ENCODE measurements around the gene AIF1L.
A peak's percentile ranks its signal among the peaks of the same experiment; 100 is the strongest.

AIF1L gene

DNA sequence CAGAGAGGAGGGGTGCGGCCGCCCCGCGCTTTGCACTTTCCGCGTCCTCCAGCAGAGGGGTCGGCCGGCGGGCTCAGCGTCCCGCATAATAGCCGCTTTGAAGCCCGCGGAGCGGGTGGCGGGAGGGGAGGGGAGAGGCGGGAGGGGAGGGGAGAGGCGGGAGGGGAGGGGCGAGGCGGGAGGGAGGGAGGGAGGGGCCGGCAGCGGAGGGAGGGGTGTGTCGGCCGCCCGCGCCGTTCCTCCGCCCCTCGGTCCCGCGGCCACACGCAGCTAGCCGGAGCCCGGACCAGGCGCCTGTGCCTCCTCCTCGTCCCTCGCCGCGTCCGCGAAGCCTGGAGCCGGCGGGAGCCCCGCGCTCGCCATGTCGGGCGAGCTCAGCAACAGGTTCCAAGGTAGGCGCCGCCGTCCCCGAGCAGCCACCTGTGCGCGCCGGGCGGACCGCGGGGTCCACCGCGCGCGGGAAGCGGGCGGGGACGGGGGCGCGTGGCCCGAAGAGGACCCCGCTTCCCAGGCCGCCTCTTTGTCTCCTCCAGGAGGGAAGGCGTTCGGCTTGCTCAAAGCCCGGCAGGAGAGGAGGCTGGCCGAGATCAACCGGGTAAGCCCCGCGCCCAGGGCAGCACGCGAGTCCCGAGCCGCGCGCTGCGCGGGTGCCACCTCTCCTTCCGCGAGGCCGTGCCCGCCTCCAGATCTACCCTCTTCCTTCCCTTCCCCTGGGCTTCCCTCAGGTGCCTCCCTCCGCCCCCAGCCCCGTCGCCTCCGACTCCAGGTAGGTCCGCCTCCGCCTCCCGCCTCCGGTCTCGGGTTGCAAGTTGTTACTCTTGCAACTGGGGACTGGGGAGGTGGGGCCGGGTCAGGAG is at the start of gene AIF1L:
Gene AIF1L, plus strand, starts transcription at position 263 of the 857 bp plus-strand sequence. Its CDS starts 99 bp downstream, at position 362.
- DNase-seq = peak; percentile 43
- H3K27me3 Mint-ChIP-seq = peaks cover 50% of the 10 kb centered on the region
- no peak within 1 kb of the TSS for H3K27ac Mint-ChIP-seq
- no peaks in the 10 kb centered on the region for H3K36me3 Mint-ChIP-seq (ENCODE audit: low read depth)
- H3K4me3 Mint-ChIP-seq = peak within 1 kb of the TSS; percentile 57
- H3K9me3 Mint-ChIP-seq = no peaks in the 10 kb centered on the region
- peaks cover 7% of the 10 kb centered on the region for H3K4me1 Mint-ChIP-seq (ENCODE audit: low read depth)

DNA sequence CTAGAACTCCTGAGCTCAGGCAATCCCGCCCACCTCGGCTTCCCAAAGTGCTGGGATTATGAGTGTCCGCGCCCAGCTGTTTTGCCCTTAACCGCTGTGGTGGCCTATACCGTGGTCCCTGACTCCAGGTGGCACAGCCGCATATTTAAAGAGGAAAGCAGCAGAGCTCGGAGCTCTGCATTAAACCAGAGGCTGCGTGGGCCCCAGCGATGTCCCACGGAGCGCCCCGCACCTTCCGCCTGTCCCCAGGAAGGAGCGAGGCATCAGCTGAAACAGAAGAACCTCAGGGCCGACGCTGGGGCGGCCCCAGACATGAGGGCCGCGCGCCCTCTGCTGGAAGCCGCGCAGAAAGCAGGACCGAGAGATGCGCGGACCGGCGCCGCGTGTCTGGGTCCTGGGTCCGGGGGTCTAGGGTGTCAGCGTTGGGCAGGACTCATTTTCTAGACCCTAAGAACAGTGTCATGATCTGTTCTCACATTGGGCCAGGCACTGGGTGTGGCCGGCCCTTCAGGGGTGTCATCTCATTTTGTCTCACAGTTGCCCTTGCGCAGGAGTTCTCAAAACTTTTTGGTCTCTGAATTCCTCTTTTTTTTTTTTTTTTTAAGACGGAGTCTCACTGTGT is 49.6 kb upstream of the AIF1L start:
- Mint-ChIP-seq H3K27ac (no peak overlapping the region), H3K9me3 (no peaks in the 10 kb centered on the region), H3K27me3 (peaks cover 14% of the 10 kb centered on the region), H3K4me1 (ENCODE audit: low read depth) (peaks cover 6% of the 10 kb centered on the region), H3K4me3 (no peak overlapping the region), H3K36me3 (ENCODE audit: low read depth) (no peaks in the 10 kb centered on the region)
- peak; percentile 85 for DNase-seq

DNA sequence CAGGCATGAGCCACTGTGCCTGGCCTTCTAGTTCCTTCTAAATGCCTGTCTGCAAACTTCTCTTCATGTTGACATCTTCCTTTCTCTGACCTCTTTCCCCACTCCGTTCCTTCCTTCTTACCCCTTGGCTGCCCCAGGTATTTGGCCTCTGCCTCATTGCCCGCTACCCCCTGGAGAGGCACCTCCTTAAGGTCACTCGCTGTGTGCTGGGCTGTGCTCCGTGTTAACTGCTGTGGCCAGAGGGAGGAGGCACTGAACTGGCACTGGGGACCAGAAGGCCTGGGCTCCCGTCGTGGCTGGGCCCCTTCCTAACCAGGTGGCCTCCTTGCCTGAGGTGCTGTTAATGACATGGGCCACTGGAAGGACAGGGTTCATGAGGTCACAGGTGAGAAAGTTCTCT is 48.0 kb upstream of the AIF1L start:
- DNase-seq = no peak
- H3K27me3 Mint-ChIP-seq = peaks cover 14% of the 10 kb centered on the region
- H3K4me1 Mint-ChIP-seq (ENCODE audit: low read depth) = peaks cover 6% of the 10 kb centered on the region
- H3K9me3 Mint-ChIP-seq = no peaks in the 10 kb centered on the region
- H3K36me3 Mint-ChIP-seq (ENCODE audit: low read depth) = no peaks in the 10 kb centered on the region
- no peak overlapping the region for H3K27ac Mint-ChIP-seq
- H3K4me3 Mint-ChIP-seq = no peak overlapping the region

DNA sequence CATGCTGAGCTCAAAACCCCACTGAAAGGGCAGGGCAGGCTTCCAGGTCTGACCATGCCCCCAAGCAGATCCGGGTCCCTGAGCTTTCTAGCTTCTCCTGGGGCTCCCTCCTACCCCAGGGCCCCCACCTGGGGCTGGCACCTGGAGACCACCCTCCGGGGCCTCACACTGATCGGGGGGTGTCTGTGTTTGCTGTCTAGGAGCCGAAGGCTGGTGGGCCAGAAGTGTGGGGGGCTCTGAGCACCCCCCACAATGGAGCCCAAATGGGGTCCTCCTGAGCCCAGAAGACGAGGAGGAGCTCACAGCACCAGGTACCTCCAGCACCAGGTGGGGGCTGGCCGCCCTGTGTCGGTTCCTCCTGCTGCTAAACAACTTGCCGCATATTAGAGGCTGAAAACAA is 47.5 kb upstream of the AIF1L start:
- Mint-ChIP-seq H3K36me3 (ENCODE audit: low read depth) (no peaks in the 10 kb centered on the region), H3K27me3 (peaks cover 14% of the 10 kb centered on the region)
- DNase-seq = no peak

DNA sequence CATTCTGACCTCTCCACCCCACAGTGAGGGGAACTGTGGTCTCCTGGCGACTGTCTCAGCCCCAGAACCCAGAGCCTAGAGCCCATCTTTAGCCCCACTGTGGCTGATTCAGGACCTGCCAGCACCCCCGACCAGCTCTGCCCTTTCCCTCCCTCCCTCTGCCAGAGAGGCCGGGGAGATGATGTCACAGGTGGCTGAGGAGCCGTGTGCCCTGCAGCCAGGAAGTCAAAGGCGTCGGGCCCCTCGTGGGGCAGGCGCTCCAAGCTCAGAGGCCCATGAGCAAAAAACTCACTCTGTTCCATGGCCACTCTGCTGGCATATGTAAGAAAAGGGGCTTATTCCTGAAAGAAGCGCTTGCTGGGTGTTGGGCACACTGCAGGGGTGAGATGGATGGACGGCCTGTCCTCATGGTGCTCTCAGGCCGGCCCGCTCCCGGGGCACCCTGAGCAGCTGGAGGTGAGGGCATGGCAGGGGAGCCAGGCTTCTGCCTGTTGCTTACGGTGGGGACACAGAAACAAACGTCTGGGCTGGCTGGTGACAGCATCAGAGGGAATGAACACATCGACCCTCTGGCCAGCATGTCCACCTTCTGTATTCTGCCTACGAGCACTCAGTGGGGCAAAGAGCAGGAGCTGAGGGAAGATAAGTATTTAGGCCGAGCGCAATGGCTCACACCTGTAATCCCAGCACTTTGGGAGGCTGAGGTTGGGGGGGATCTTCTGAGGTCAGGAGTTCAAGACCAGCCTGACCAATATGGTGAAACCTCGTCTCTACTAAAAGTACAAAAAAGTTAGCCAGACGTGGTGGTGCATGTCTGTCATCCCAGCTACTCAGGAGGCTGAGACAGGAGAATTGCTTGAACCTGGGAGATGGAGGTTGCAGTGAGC is 46.3 kb upstream of the AIF1L start:
- H3K9me3 Mint-ChIP-seq = no peaks in the 10 kb centered on the region
- peaks cover 14% of the 10 kb centered on the region for H3K27me3 Mint-ChIP-seq
- peaks cover 6% of the 10 kb centered on the region for H3K4me1 Mint-ChIP-seq (ENCODE audit: low read depth)
- no peak overlapping the region for H3K4me3 Mint-ChIP-seq
- no peaks in the 10 kb centered on the region for H3K36me3 Mint-ChIP-seq (ENCODE audit: low read depth)
- H3K27ac Mint-ChIP-seq = no peak overlapping the region
- no peak for DNase-seq

More for the DNA sequence above, 47.5 kb upstream of the AIF1L start:
- no peak overlapping the region for H3K27ac Mint-ChIP-seq
- no peak overlapping the region for H3K4me3 Mint-ChIP-seq
- no peaks in the 10 kb centered on the region for H3K9me3 Mint-ChIP-seq
- H3K4me1 Mint-ChIP-seq (ENCODE audit: low read depth) = peaks cover 6% of the 10 kb centered on the region

DNA sequence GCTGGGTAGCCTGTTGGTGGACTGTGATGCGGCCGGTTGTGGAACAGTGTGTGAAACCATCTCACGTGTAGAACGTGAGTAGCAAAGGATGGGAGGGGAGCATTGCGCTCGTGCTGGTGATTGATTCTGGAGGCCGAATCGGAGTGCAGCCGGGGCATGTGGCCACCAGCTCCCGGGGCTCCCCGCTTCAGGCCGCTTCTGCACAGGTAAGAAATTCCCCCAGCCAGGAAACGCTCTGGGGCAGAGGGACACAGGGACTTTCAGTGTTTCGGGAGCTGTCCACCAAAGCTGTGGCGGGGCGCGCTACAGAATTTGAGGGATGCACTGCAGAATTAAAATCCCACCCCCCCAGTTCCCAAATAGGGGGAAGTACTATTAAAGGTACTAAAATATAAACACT is 45.5 kb upstream of the AIF1L start:
- Mint-ChIP-seq H3K36me3 (ENCODE audit: low read depth) (no peaks in the 10 kb centered on the region), H3K4me1 (ENCODE audit: low read depth) (peaks cover 5% of the 10 kb centered on the region), H3K27ac (no peak overlapping the region), H3K4me3 (no peak overlapping the region), H3K9me3 (no peaks in the 10 kb centered on the region), H3K27me3 (peaks cover 14% of the 10 kb centered on the region)
- no peak for DNase-seq

DNA sequence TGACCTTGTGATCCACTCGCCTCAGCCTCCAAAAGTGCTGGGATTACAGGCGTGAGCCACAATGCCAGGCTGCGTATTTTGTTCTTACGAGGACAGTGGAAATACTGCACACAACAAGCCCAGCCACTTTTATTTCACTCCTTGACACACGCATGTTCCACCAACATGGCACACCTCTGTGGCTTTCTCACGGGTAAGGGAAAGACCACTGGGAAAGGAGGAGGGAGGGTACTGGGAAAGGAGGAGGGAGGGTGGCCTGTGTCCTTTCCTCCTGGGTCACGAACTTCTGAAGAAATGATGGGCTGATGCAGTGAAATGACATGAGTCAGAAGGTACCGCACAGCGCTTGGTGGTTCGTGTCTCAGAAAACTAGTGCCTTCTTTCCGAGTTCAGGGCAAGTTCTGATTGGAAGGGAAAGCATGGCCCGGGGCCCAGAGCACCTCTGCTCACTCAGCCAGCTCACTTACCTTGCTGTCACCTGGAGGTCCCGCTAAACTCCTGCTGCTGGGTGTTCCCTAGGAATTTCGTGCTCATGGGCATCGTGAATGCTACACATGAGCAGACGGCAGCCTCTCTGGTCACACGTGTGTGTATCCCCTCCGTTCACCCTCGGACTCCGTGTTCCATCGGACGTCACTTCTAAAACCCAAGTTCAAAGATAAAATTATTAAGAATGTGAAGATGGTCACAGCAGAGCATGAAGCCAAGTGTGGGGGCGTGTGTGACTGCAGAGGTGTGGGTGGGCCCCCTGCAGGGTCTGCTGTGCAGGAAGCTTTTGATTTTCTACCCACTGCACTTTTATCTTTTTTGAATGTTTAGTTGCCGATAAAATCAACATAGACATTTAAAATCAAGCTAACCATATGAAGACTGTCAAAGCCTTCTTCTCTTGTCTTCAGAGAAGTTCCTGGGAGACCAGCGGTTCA is 44.5 kb upstream of the AIF1L start:
- Mint-ChIP-seq H3K9me3 (no peaks in the 10 kb centered on the region), H3K36me3 (ENCODE audit: low read depth) (no peaks in the 10 kb centered on the region), H3K4me3 (no peak overlapping the region), H3K4me1 (ENCODE audit: low read depth) (peaks cover under 1% of the 10 kb centered on the region), H3K27ac (no peak overlapping the region), H3K27me3 (peaks cover 14% of the 10 kb centered on the region)
- no peak for DNase-seq

DNA sequence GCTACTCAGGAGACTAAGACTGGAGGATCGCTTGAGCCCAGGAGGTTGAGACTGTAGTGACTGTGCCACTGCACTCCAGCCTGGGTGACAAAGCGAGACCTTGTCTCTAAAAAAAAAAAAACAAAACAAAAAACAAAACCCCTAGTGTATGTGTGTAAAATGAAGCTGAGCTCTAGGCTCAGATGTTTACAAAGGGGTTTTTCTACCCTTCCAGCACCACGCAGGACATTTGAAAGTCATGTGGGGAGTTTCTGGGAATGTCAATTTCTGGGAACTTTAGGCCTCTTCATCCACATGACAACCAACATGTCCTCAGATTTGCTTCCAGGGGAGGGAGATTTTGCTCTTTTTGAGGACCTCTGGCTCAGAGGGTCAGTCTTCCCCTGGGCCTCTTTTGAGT is 42.4 kb upstream of the AIF1L start:
- peaks cover 10% of the 10 kb centered on the region for H3K27me3 Mint-ChIP-seq

DNA sequence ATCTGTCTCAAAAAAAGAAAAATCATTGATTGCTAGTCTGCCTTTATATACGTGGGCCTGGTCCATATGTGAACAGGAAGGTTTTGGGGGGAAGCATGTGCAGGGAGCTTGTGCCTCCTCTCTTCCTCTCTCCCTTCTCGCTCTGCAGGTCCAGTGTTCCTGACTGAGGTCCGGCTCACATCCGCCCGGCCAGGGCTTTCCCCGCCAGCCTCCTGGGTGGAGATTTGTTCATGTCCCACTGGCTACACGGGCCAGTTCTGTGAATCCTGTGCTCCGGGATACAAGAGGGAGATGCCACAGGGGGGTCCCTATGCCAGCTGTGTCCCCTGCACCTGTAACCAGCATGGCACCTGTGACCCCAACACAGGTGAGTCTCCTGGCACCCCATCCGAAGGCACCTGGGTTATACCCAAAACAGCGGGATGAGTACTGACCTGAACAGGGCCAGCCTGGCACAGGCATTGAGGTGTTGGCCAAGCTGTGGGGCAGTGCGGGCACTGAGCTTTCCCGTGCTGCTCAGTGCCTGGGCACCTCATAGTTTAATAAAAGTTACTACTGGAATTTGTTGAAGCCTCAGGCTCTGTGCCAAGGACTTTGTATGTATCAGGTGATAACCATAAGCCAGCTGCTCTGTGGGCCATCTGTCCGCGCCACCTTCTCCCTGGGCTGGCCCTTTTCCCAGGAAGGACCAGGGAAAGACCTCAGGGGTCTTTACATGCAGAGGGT is 39.4 kb upstream of the AIF1L start:
- no peak overlapping the region for H3K27ac Mint-ChIP-seq
- H3K4me3 Mint-ChIP-seq = no peak overlapping the region
- no peaks in the 10 kb centered on the region for H3K4me1 Mint-ChIP-seq (ENCODE audit: low read depth)
- no peaks in the 10 kb centered on the region for H3K9me3 Mint-ChIP-seq
- H3K27me3 Mint-ChIP-seq = no peaks in the 10 kb centered on the region
- no peaks in the 10 kb centered on the region for H3K36me3 Mint-ChIP-seq (ENCODE audit: low read depth)
- DNase-seq = no peak

More for the DNA sequence above, 42.4 kb upstream of the AIF1L start:
- DNase-seq = no peak
- Mint-ChIP-seq H3K36me3 (ENCODE audit: low read depth) (no peaks in the 10 kb centered on the region), H3K9me3 (no peaks in the 10 kb centered on the region), H3K4me1 (ENCODE audit: low read depth) (no peaks in the 10 kb centered on the region), H3K4me3 (no peak overlapping the region), H3K27ac (no peak overlapping the region)

DNA sequence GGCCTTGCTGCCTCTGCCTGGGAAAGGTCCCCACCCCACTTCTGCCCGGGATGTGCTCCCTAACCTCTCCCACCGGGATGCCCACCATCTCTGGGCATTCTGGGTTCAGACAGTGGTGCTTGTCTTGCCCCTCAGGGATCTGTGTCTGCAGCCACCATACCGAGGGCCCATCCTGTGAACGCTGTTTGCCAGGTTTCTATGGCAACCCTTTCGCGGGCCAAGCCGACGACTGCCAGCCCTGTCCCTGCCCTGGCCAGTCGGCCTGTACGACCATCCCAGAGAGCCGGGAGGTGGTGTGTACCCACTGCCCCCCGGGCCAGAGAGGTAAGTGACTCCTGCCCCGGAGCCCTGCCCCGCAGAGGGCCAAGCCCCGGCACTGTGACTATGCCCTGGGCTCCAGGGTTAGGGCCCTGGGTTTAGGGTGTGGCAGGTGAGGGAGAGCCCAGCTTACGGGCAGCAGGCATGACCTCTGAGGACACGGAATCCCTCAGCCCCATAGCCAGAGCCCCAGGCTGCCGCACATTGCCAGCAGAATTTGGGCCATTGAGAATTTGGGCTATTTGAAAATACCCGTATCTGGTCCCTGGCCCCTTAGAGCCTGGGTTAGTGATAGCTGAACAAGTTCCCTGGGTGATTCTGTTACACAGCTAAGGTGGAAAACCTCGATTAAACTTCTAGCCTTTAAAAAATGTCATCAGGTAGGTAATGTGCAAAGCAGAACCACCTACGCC is 35.3 kb upstream of the AIF1L start:
- H3K4me1 Mint-ChIP-seq (ENCODE audit: low read depth) = no peaks in the 10 kb centered on the region
- H3K27me3 Mint-ChIP-seq = no peaks in the 10 kb centered on the region
- H3K9me3 Mint-ChIP-seq = no peaks in the 10 kb centered on the region
- no peak overlapping the region for H3K4me3 Mint-ChIP-seq
- no peaks in the 10 kb centered on the region for H3K36me3 Mint-ChIP-seq (ENCODE audit: low read depth)
- no peak for DNase-seq
- H3K27ac Mint-ChIP-seq = no peak overlapping the region

DNA sequence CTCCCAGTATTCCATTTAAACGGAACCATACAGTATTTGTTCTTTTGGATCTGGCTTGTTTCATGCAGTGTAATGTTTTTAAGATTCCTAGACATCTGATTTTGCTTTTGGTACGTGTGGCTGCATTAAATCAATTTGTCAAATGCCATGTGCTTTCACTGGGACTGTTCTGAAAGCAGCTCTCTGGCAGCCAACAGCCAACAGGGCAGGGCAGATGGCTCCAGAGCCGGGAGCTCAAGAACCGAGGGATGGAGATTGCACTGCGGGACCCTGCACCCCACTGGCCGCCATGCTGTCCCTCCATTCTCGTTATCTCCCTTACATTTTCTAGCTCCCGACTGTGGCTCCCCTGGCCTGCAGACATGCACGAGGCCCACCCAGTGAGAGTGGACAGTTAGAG is 33.4 kb upstream of the AIF1L start:
- no peaks in the 10 kb centered on the region for H3K9me3 Mint-ChIP-seq
- H3K27ac Mint-ChIP-seq = no peak overlapping the region
- no peaks in the 10 kb centered on the region for H3K27me3 Mint-ChIP-seq
- no peaks in the 10 kb centered on the region for H3K4me1 Mint-ChIP-seq (ENCODE audit: low read depth)
- H3K4me3 Mint-ChIP-seq = no peak overlapping the region
- DNase-seq = no peak
- H3K36me3 Mint-ChIP-seq (ENCODE audit: low read depth) = no peaks in the 10 kb centered on the region

DNA sequence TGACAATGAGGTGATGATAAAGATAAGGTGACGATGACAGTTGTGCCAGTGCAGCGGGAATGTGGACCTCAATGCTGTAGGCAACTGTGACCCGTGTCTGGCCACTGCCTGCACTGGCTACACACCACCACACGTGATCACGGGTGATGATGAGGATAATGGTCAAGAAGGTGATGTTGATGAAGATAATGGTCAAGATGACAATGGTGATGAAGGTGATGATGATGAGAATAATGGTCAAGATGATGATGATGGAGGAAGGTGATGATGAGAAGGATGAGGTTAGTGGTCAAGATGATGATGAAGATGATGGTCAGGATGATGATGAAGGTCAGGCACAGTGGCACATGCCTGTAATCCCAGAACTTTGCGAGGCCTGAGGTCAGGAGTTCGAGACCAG is 30.7 kb upstream of the AIF1L start:
- no peak for DNase-seq
- Mint-ChIP-seq H3K4me3 (no peak overlapping the region), H3K4me1 (ENCODE audit: low read depth) (no peaks in the 10 kb centered on the region), H3K36me3 (ENCODE audit: low read depth) (no peaks in the 10 kb centered on the region), H3K9me3 (no peaks in the 10 kb centered on the region), H3K27me3 (no peaks in the 10 kb centered on the region), H3K27ac (no peak overlapping the region)

DNA sequence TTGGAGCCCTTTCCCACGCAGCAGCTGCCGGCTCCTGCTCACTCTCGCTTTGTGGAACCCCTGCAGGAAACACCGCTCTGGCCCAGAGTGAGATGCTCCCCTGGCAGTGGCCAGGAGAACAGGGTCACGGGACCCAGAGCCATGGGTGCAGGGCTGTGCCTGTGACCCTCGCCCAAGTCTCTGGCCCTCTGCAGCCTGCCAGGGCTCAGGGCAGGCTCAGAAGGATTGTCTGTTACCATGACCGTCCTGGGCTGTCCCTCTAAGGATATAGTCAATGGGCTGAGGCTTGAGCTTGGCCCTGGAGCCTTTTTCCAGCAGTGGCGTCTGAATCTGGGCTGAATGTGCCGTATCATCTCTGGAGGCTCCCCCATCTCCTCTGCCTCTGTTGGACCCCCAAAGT is 28.7 kb upstream of the AIF1L start:
- Mint-ChIP-seq H3K4me3 (no peak overlapping the region), H3K27me3 (no peaks in the 10 kb centered on the region), H3K27ac (no peak overlapping the region), H3K36me3 (ENCODE audit: low read depth) (no peaks in the 10 kb centered on the region), H3K4me1 (ENCODE audit: low read depth) (no peaks in the 10 kb centered on the region), H3K9me3 (no peaks in the 10 kb centered on the region)
- no peak for DNase-seq
